GM12875 (cell line): Measurements from ENCODE around the gene USP12.
A peak's percentile ranks its signal among the peaks of the same experiment; 100 is the strongest.

Experiments used
- H3K4me3 ChIP-seq: one replicate; pipeline ENCODE4 v1.5.1; 2011; ENCODE audit warnings: low read depth, low read length, control low read depth
- CTCF ChIP-seq: IDR thresholded peaks from 2 replicates; pipeline ENCODE4 v1.5.1; 2011; ENCODE audit warnings: low read depth, mild to moderate bottlenecking, control low read depth, inconsistent platforms, low read length, moderate library complexity, borderline replicate concordance; ENCODE audit not compliant: insufficient read depth

Gene USP12

GRCh38 chr13:27182844-27183497 is 11.4 kb upstream of the USP12 start:
- H3K4me3 ChIP-seq, result no peak overlapping the region

GRCh38 chr13:27182054-27182453 is 10.4 kb upstream of the USP12 start:
- TF ChIP-seq CTCF, result no peak
- no peak overlapping the region for H3K4me3 ChIP-seq

More at GRCh38 chr13:27182844-27183497, 11.4 kb upstream of the USP12 start:
- TF ChIP-seq CTCF, result no peak

GRCh38 chr13:27177852-27178251 is 6.2 kb upstream of the USP12 start:
- peak; percentile 41; the same call in 1 of the 2 replicates for TF ChIP-seq CTCF
- no peak overlapping the region for H3K4me3 ChIP-seq

GRCh38 chr13:27176470-27177410 is 5.1 kb upstream of the USP12 start:
- TF ChIP-seq CTCF, result no peak
- H3K4me3 ChIP-seq, result peak overlapping the region; percentile 23

- H3K4me3 ChIP-seq, result no peak overlapping the region
- no peak for TF ChIP-seq CTCF
These were observed 3.3 kb upstream of the USP12 start for GRCh38 chr13:27174766-27175455.

GRCh38 chr13:27172495-27172842 is 858 bp upstream of the USP12 start:
- no peak for TF ChIP-seq CTCF
- H3K4me3 ChIP-seq, result peak overlapping the region; percentile 73
